Fibroblast of pulmonary artery (primary cell): Measurements from ENCODE around the gene TNFRSF8.

Experiments
- DNase-seq: peaks from one replicate; pipeline ENCODE4 v3.0.0-alpha.2; 2010; ENCODE audit warnings: low read depth
- H3K4me3 ChIP-seq: replicated peaks from 2 replicates; pipeline ENCODE4 v1.5.1; 2011; ENCODE audit warnings: low read depth, mild to moderate bottlenecking, control low read depth, low read length, moderate library complexity
- CTCF ChIP-seq: IDR thresholded peaks from 2 replicates; pipeline ENCODE4 v1.5.1; 2011; ENCODE audit warnings: mild to moderate bottlenecking, control low read depth, low read length, inconsistent platforms; ENCODE audit errors: missing control alignments

Gene TNFRSF8

GRCh38 chr1:12078575-12078937 is 15.5 kb downstream of the TNFRSF8 start:
- no peak for DNase-seq
- no peak for TF ChIP-seq CTCF
- no peak overlapping the region for H3K4me3 ChIP-seq

- peak; percentile 78 for TF ChIP-seq CTCF
- DNase-seq: peak; percentile 70
- no peak overlapping the region for H3K4me3 ChIP-seq
Observed at GRCh38 chr1:12078938-12079861, 16.1 kb downstream of the TNFRSF8 start.

GRCh38 chr1:12080156-12080555 is 17.1 kb downstream of the TNFRSF8 start:
- no peak overlapping the region for H3K4me3 ChIP-seq
- no peak for TF ChIP-seq CTCF
- no peak for DNase-seq

- H3K4me3 ChIP-seq: no peak overlapping the region
- TF ChIP-seq CTCF: no peak
- DNase-seq: no peak
Observed at GRCh38 chr1:12080773-12081556, 17.9 kb downstream of the TNFRSF8 start.

GRCh38 chr1:12081648-12082396 is 18.7 kb downstream of the TNFRSF8 start:
- no peak for DNase-seq
- TF ChIP-seq CTCF: no peak
- H3K4me3 ChIP-seq: no peak overlapping the region

GRCh38 chr1:12082988-12083387 is 19.9 kb downstream of the TNFRSF8 start:
- no peak overlapping the region for H3K4me3 ChIP-seq
- no peak for TF ChIP-seq CTCF
- DNase-seq: no peak
